ENCODE data around the gene CNNM3.
"Not testable (repeated sequence)": the region's sequence is repeated elsewhere in the genome, so short reads cannot be mapped to it uniquely, and the experiment has no call there.

CNNM3 gene

GRCh38 chr2:96801005-96801785, 14.9 kb upstream of the CNNM3 start:
- peak; percentile 97 for FAIRE-seq
- peak; percentile 85 for DNase-seq (ENCODE audit: insufficient read length)
- TF ChIP-seq TAF1 (IDR thresholded peaks at IDR 0.05; ENCODE audit: borderline replicate concordance, low read depth, low read length) (no peak), POLR2AphosphoS5 (IDR thresholded peaks at IDR 0.05; ENCODE audit: low read depth, low read length) (no peak), POLR2A (IDR thresholded peaks at IDR 0.05; ENCODE audit: low read depth, low read length) (no peak)

GRCh38 chr2:96801786-96802595, 14.1 kb upstream of the CNNM3 start:
- peak; percentile 94 for FAIRE-seq
- TF ChIP-seq TAF1 (IDR thresholded peaks at IDR 0.05; ENCODE audit: borderline replicate concordance, low read depth, low read length): no peak
- peak; percentile 43; the same call in 1 of the 2 replicates for TF ChIP-seq POLR2A (IDR thresholded peaks at IDR 0.05; ENCODE audit: low read depth, low read length)
- no peak for DNase-seq (ENCODE audit: insufficient read length)

- DNase-seq (ENCODE audit: insufficient read length): no peak
- FAIRE-seq: no peak
- TF ChIP-seq POLR2AphosphoS5 (IDR thresholded peaks at IDR 0.05; ENCODE audit: low read depth, low read length): no peak
These were observed 13.3 kb upstream of the CNNM3 start for GRCh38 chr2:96802721-96803120.

GRCh38 chr2:96804986-96805385, 11.1 kb upstream of the CNNM3 start:
- TF ChIP-seq POLR2A (IDR thresholded peaks at IDR 0.05; ENCODE audit: low read depth, low read length) (no peak), TAF1 (IDR thresholded peaks at IDR 0.05; ENCODE audit: borderline replicate concordance, low read depth, low read length) (no peak), POLR2AphosphoS5 (IDR thresholded peaks at IDR 0.05; ENCODE audit: low read depth, low read length) (no peak)
- DNase-seq (ENCODE audit: insufficient read length) (no peak), FAIRE-seq (no peak)

GRCh38 chr2:96805946-96806345, 10.1 kb upstream of the CNNM3 start:
- not testable (repeated sequence) for DNase-seq (ENCODE audit: insufficient read length); FAIRE-seq

GRCh38 chr2:96806468-96807126, 9.5 kb upstream of the CNNM3 start:
- TF ChIP-seq POLR2A (IDR thresholded peaks at IDR 0.05; ENCODE audit: low read depth, low read length): no peak
- no peak for TF ChIP-seq TAF1 (IDR thresholded peaks at IDR 0.05; ENCODE audit: borderline replicate concordance, low read depth, low read length)
- TF ChIP-seq POLR2AphosphoS5 (IDR thresholded peaks at IDR 0.05; ENCODE audit: low read depth, low read length): no peak
- DNase-seq (ENCODE audit: insufficient read length): no peak
- FAIRE-seq: no peak

GRCh38 chr2:96807127-96807471, 9.0 kb upstream of the CNNM3 start:
- FAIRE-seq: no peak
- TF ChIP-seq POLR2AphosphoS5 (IDR thresholded peaks at IDR 0.05; ENCODE audit: low read depth, low read length) (no peak), TAF1 (IDR thresholded peaks at IDR 0.05; ENCODE audit: borderline replicate concordance, low read depth, low read length) (no peak), POLR2A (IDR thresholded peaks at IDR 0.05; ENCODE audit: low read depth, low read length) (no peak)
- DNase-seq (ENCODE audit: insufficient read length): no peak

- no peak for TF ChIP-seq POLR2A (IDR thresholded peaks at IDR 0.05; ENCODE audit: low read depth, low read length)
- FAIRE-seq: no peak
- DNase-seq (ENCODE audit: insufficient read length): no peak
These were observed 7.8 kb upstream of the CNNM3 start for GRCh38 chr2:96808176-96808837.

- no peak for FAIRE-seq
- no peak for TF ChIP-seq POLR2AphosphoS5 (IDR thresholded peaks at IDR 0.05; ENCODE audit: low read depth, low read length)
- no peak for DNase-seq (ENCODE audit: insufficient read length)
These were observed 6.7 kb upstream of the CNNM3 start for GRCh38 chr2:96809216-96809882.

GRCh38 chr2:96809951-96810782, 5.9 kb upstream of the CNNM3 start:
- TF ChIP-seq POLR2AphosphoS5 (IDR thresholded peaks at IDR 0.05; ENCODE audit: low read depth, low read length) (no peak), POLR2A (IDR thresholded peaks at IDR 0.05; ENCODE audit: low read depth, low read length) (no peak), TAF1 (IDR thresholded peaks at IDR 0.05; ENCODE audit: borderline replicate concordance, low read depth, low read length) (no peak)
- FAIRE-seq (no peak), DNase-seq (ENCODE audit: insufficient read length) (no peak)

GRCh38 chr2:96810783-96811192, 5.3 kb upstream of the CNNM3 start:
- DNase-seq (ENCODE audit: insufficient read length) (no peak), FAIRE-seq (no peak)
- no peak for TF ChIP-seq POLR2A (IDR thresholded peaks at IDR 0.05; ENCODE audit: low read depth, low read length)
- TF ChIP-seq POLR2AphosphoS5 (IDR thresholded peaks at IDR 0.05; ENCODE audit: low read depth, low read length): no peak
- no peak for TF ChIP-seq TAF1 (IDR thresholded peaks at IDR 0.05; ENCODE audit: borderline replicate concordance, low read depth, low read length)

Data from GM12892 (cell line).